GM23248 (cell line): ENCODE results near the gene SULT1A4.
"Not testable (repeated sequence)": the region's sequence is repeated elsewhere in the genome, so short reads cannot be mapped to it uniquely, and the experiment has no call there.

ENCODE experiments used
- EZH2 ChIP-seq: fragments of 200-600 bp; sonication (generic); IDR thresholded peaks from 2 replicates; pipeline ENCODE4 v1.6.1; 2018; ENCODE audit warnings: antibody characterized with exemption, mild to moderate bottlenecking; ENCODE audit not compliant: insufficient read depth, poor library complexity, severe bottlenecking
- EZH2phosphoT487 ChIP-seq: fragments of 200-600 bp; sonication (generic); IDR thresholded peaks from 2 replicates; pipeline ENCODE4 v1.6.1; 2018; ENCODE audit warnings: antibody characterized with exemption, moderate library complexity, mild to moderate bottlenecking, low read depth; ENCODE audit not compliant: insufficient read depth

GRCh38 chr16:29472065-29472464 is 12.4 kb downstream of the SULT1A4 start:
- TF ChIP-seq EZH2phosphoT487, EZH2: not testable (repeated sequence)
